Dendritic cell treated with granulocyte-macrophage colony-stimulating factor and Interleukin-4, amounts not matched to agents 40 ng/mL and 50 ng/mL, for 4 days (primary cell): ENCODE measurements around the gene SUN3.
A peak's percentile ranks its signal among the peaks of the same experiment; 100 is the strongest.

Experiments
- H3K27ac Mint-ChIP-seq: one replicate; pipeline ENCODE4 v1.8.0; 2022; ENCODE audit warnings: mild to moderate bottlenecking, mixed read lengths
- H3K27me3 Mint-ChIP-seq: one replicate; pipeline ENCODE4 v1.8.0; 2022; ENCODE audit warnings: mild to moderate bottlenecking, mixed read lengths
- H3K36me3 Mint-ChIP-seq: one replicate; pipeline ENCODE4 v1.8.0; 2022; ENCODE audit warnings: low read depth, mixed read lengths
- H3K4me1 Mint-ChIP-seq: one replicate; pipeline ENCODE4 v1.8.0; 2022; ENCODE audit warnings: low read depth, mixed read lengths
- H3K4me3 Mint-ChIP-seq: one replicate; pipeline ENCODE4 v1.8.0; 2022; ENCODE audit warnings: mild to moderate bottlenecking, moderate library complexity, mixed read lengths
- H3K9me3 Mint-ChIP-seq: one replicate; pipeline ENCODE4 v1.8.0; 2022; ENCODE audit warnings: mixed read lengths
- intact Hi-C: fragments of 100-400 bp; cut with micrococcal nuclease; formaldehyde crosslinking; loops from one replicate; pipeline ENCODE4 v1.15.0; 2022

Gene SUN3

DNA sequence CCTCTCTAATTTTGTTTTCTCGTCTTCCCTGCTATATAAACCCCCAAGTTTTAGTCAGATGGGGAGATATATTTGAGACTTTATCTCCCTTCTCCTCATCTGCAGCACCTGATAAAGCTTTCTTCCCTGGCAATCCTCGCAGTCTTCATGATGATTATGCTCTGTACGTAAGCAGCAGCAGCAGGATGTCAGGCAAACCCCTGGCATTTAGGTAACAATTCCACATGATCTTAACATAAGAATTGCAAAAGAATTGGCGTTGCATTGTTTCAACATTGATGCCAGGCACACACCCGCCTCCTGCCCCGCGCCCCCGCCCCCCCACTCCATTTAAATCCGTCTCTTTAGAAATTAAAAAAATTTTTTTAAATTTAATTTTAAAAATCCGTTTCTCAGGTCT lies 86.8 kb downstream of the SUN3 start:
- H3K9me3 Mint-ChIP-seq: no peaks in the 10 kb centered on the region
- H3K4me1 Mint-ChIP-seq: peaks cover 59% of the 10 kb centered on the region
- H3K27me3 Mint-ChIP-seq: peaks cover 2% of the 10 kb centered on the region
- H3K4me3 Mint-ChIP-seq: no peak overlapping the region
- no peaks in the 10 kb centered on the region for H3K36me3 Mint-ChIP-seq
- intact Hi-C loops: loop anchor here (10.0 kb wide), 1 partner anchor 63 kb away; no protein-coding TSS in a partner anchor
- peak overlapping the region; percentile 69 for H3K27ac Mint-ChIP-seq

DNA sequence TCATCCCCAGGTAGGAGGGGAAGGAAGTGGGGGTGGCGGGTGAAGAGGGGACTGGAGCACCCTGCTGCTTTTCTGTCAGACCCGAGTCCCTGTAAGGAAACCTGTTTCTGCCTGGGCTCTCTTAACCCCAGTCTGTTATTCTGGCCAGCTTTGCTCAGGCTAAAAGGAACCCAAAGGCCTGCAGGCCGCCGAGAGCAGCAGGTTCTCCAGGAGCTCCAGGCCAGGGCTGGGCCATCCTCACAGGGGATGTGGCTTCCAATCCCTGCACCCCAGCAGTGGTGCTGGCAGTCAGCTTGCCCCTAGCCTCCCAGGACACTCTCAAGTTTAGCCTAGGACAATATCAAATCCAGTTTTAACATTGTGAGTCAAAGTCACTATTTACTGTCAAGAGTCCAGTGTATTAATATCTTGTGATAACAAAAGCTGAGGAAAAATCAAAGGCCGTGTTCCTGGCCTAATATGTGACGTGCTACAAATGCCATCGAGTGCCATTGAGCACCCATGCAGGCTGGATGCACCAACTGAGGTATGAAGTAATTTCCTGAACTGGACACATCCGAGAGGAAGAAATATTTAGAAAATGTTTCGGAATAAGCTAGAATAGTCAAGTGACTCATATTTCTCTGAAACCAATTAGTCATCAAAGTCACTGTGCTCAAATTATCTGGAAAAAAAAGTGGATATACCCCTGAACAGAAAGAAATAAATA lies 87.6 kb downstream of the SUN3 start:
- H3K36me3 Mint-ChIP-seq: no peaks in the 10 kb centered on the region
- peak overlapping the region; percentile 69 for H3K27ac Mint-ChIP-seq
- no peak overlapping the region for H3K4me3 Mint-ChIP-seq
- peaks cover 68% of the 10 kb centered on the region for H3K4me1 Mint-ChIP-seq
- peaks cover 2% of the 10 kb centered on the region for H3K27me3 Mint-ChIP-seq
- H3K9me3 Mint-ChIP-seq: no peaks in the 10 kb centered on the region
- intact Hi-C loops: loop anchor here (10.0 kb wide), 1 partner anchor 64 kb away; no protein-coding TSS in a partner anchor

DNA sequence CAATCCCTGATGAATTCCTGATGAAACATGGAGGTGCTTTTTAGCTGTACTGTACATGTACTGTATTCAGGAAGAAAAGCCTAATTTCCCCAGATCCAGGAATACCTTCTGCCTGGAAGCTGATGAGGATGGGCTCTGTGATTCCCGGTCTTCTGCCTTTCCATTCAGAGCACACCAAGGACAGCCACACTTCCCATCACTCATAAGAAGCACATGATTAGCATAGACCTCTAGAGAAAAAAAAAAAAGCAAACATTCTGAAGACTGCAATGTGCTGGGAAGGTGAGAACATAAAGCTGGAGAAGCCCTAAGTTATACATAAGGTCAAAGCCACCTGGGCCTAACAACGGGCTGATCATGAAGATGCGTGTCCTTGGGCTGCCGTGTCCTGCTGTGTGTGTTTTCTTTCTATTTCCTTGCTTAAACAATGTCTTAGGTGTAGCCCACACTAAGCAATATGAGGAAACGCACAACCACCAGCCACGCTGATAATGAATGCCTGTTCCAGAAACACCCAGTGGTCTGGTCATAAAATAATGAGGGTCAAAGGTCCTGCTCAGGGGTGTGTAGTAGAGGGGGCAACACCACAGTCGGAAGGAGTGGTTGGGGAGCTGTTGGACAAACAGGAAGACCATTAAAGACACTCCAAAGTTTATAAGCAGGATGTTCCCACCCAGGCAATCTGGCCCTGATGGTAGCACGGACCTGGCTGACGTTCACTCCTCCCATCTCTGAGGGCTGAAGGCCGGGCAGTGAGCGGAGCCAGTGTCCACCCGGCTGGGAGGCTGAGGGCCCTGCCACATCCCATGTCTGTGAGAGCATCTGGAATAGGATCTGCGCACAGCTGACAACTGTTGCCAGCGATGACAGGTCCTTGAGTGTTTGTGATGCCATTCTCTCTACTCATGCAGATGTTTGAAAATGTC lies 88.6 kb downstream of the SUN3 start:
- Mint-ChIP-seq H3K36me3 (no peaks in the 10 kb centered on the region), H3K4me1 (peaks cover 68% of the 10 kb centered on the region), H3K4me3 (no peak overlapping the region), H3K9me3 (no peaks in the 10 kb centered on the region), H3K27ac (peak overlapping the region; percentile 69), H3K27me3 (peaks cover 2% of the 10 kb centered on the region)
- intact Hi-C loops: loop anchor here (10.0 kb wide), 1 partner anchor 64 kb away; no protein-coding TSS in a partner anchor

DNA sequence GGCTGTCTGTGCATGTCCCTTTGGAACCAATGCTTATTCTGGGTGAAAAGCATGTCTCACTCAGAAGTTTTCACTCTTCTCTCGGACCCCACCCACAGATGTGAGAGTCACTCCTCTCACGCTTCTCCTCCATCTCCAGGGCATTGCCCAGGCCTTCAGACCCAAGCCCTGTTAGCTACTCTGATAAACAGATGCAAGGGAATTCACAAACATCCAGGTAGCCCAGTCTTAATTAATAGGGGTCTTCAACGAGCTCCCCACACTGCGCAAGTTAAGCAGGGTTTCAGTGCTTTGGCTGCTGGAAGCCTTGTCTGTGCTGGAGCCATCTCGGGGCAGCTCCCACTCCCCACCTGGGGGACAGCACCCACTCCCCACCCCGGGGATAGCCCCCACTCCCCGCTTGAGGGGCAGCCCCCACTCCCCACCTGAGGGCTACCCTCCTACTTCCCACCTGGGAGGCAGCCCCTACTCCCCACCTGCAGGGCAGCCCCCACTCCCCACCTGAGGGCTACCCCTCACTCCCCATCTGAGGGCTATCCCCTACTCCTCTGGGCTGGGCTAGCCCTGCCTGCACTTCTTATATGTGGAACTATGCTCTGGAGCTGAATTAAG lies 89.4 kb downstream of the SUN3 start:
- Mint-ChIP-seq H3K27me3 (peaks cover 2% of the 10 kb centered on the region), H3K36me3 (no peaks in the 10 kb centered on the region), H3K4me3 (no peak overlapping the region), H3K4me1 (peaks cover 71% of the 10 kb centered on the region), H3K9me3 (no peaks in the 10 kb centered on the region), H3K27ac (peak overlapping the region; percentile 69)
- intact Hi-C loops: loop anchor here (10.0 kb wide), 1 partner anchor 65 kb away; no protein-coding TSS in a partner anchor

DNA sequence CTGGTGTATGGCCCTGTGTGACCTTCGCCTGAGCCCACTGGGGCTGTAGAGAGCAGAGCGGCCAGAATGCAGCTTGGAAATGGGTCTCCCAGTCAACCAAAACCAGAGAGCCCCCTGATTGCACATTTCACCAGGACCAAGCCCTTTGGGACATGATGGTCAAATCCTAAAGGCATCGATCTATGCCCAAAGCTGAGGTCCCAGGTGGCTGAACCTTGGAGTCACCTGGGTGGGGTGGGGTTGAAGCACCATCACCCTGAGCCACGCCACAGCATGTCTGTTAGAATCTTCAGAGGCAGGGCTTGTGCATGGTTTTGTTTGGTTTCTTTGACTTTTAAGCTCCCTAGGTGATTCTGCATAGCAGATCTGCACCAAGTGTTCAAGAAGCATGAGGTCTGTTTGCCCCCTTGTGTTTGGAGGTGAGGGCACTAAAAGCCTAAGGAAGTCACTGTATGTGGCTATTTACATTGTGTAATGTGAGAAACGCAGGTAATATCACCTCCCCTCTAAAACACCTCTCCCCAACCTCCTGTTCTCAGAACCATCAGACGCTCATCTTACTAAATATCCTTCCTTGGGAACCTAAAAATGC lies 90.2 kb downstream of the SUN3 start:
- peaks cover 76% of the 10 kb centered on the region for H3K4me1 Mint-ChIP-seq
- H3K36me3 Mint-ChIP-seq: no peaks in the 10 kb centered on the region
- no peaks in the 10 kb centered on the region for H3K9me3 Mint-ChIP-seq
- H3K4me3 Mint-ChIP-seq: no peak overlapping the region
- intact Hi-C loops: no loop called here
- peaks cover 2% of the 10 kb centered on the region for H3K27me3 Mint-ChIP-seq
- no peak overlapping the region for H3K27ac Mint-ChIP-seq

DNA sequence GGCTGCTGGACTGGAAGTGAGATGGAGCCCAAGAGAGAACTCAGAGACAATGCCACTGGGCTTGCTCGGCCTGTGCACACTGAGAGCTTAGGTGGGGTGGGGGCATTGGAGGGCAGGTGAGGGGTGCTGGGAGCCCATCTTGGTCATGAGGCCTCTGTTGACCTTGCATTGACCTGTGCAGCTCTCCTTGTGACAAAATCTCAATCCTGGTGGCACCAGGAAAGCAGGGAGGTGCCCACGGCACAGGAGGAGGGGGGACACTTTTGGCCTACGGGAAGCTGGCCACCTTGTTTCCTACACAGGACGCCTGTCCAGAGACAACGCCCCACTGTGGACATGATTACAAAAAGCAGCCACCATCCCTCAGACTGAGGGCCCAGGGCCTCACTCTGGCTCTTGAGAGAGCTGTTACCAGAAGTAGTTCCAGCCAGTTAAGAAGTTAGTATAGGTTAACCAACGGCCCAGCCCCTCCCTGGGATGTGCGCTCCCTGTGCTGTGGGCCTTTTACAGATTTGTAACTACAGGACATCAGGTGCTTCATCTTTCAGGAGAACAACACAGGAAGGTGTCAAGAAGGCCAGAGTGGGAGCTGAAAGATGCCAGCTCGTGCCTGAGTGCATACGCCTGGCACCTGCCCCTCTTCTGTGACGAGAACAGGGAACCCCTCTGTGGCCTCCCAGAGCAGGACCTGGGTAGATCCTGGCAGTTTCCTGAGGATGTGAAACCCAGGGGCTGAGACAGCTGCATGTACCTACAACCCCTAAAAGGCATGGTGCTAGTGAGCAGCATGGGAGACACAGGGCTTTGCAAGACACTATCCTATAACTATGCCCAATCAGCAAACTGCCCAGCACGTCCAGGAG lies 91.0 kb downstream of the SUN3 start:
- no peaks in the 10 kb centered on the region for H3K9me3 Mint-ChIP-seq
- intact Hi-C loops: no loop called here

More for the DNA sequence above, 91.0 kb downstream of the SUN3 start:
- peaks cover 77% of the 10 kb centered on the region for H3K4me1 Mint-ChIP-seq
- H3K27ac Mint-ChIP-seq: peak overlapping the region; percentile 9
- H3K4me3 Mint-ChIP-seq: no peak overlapping the region
- H3K36me3 Mint-ChIP-seq: no peaks in the 10 kb centered on the region
- peaks cover 2% of the 10 kb centered on the region for H3K27me3 Mint-ChIP-seq
